Cardiac septum (tissue), 1 donor: ENCODE results near the gene MCOLN1. TPM values are rescaled to one million over a fixed set of nuclear protein-coding genes. Genes with fewer than 3 reads are reported as not detected.

Experiments used
- DNase-seq: peaks from one replicate; pipeline ENCODE4 v3.0.0-alpha.2; 2020; ENCODE audit warnings: low spot score
- intact Hi-C: fragments of 100-400 bp; cut with DNase I; formaldehyde crosslinking; loops from one replicate; pipeline ENCODE4 v1.14.0; 2022
- total RNA-seq: library from RNA; stranded (reverse); fragmentation: NEBNext Ultra II Directional; extraction: Animal tissue kit (Norgen Biotek cat#: 25700); gene quantifications from one replicate; pipeline ENCODE4 v1.2.1, GENCODE V29; 2021
- donor health status: DM: no; HTN: no; CAD: no.

MCOLN1 gene
- total RNA-seq, 1 donor from 2014 or later, result 16.0 TPM

DNA sequence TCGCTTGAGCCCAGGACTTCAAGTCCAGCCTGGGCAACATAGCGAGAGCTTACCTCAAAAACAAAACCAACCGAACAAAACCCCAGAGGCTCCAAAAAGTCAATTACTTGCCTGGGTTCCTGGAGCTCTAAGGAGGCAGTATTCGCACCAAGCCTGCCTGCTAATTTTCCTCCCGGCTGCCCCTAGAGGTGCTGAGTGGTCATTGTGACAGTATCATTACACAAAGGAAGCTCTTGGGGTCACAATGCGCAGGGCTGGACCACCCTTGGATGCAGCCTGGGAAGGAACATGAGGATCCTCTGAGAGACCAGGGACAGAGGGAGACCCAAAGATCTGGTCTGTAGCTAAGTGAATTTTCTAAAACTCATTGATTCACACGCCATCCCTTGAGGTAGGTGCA lies 25.1 kb upstream of the MCOLN1 start:
- intact Hi-C loops, result no loop called here
- DNase-seq, result no peak

- intact Hi-C loops, result no loop called here
- no peak for DNase-seq
Measured at GRCh38 chr19:7500811-7501450, 21.5 kb upstream of the MCOLN1 start.

- DNase-seq, result no peak
Measured at GRCh38 chr19:7502552-7502951, 19.9 kb upstream of the MCOLN1 start.

DNA sequence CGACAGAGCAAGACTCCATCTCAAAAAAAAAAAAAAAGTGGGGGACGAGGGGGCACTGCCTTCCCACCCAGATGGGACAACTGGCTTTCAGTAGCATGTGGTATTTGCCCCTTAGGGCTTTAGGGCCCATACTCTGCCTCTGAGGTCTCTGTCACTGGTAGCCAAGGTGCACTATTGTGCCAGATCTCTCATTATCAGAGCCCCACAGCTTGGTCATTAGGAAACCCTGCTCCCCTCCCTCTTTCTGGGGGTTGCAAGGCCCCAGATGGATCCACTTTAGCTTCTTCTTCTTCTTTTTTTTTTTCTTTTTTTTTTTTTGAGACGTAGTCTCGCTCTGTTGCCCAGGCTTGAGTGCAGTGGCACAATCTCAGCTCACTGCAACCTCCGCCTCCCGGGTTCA lies 17.7 kb upstream of the MCOLN1 start:
- intact Hi-C loops, result no loop called here
- DNase-seq, result no peak

More at GRCh38 chr19:7502552-7502951, 19.9 kb upstream of the MCOLN1 start:
- intact Hi-C loops, result no loop called here

DNA sequence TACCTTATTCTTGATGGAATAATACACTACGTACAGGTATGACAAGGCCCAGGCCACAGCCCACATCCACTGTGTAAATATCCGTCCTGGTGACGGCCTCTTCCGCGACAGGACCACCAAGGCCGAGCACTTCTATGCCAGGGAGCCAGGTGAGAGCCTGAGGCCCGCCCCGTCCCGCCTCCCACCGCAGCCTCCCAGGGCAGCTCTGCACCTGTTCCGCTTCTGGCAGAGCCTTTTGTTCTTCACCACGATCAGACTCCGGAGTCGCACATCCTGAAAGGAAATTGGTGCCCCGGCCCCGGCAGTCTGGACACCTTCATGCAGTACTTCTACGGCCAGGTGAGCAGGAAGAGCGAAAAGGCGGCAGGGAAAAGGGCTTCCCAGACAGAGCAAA lies 17.1 kb upstream of the MCOLN1 start:
- no peak for DNase-seq

DNA sequence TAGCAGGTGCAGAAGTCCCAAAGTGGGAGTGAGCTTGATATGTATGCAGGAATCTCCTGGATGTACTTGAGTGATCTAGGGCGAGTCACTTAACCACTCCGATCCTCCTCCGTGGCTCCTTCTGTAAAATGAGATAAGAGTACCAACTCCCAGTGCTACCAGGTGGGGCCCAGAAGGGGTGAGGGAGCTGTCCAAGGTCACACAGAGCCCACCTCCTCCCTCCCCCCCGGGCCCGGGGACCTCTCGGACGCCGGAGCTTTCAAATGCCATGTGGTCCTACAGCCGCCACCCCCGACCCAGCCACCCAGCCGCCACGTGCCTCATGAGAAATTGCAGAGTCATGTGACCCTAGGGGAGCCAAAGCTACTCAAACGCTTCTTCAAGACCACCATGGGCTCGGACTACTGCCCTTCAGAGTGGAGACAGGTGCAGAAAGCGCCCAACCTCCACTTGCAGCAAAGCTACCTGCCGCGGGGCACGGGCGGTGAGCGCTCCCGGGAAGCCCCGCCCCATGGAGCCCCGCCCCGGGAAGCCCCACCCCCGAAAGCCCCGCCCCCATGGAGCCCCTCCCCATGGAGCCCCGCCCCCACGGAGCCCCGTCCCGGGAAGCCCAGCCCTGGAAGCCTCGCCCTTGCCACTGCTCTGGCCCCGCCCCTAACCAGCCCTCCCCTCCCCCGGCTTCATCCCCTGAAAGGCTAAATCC lies 16.6 kb upstream of the MCOLN1 start:
- intact Hi-C loops, result no loop called here

More for the DNA sequence above, 17.1 kb upstream of the MCOLN1 start:
- intact Hi-C loops, result no loop called here

GRCh38 chr19:7506385-7507328 lies 15.8 kb upstream of the MCOLN1 start:
- intact Hi-C loops, result no loop called here
- peak; percentile 88 for DNase-seq

More for the DNA sequence above, 16.6 kb upstream of the MCOLN1 start:
- DNase-seq, result no peak

DNA sequence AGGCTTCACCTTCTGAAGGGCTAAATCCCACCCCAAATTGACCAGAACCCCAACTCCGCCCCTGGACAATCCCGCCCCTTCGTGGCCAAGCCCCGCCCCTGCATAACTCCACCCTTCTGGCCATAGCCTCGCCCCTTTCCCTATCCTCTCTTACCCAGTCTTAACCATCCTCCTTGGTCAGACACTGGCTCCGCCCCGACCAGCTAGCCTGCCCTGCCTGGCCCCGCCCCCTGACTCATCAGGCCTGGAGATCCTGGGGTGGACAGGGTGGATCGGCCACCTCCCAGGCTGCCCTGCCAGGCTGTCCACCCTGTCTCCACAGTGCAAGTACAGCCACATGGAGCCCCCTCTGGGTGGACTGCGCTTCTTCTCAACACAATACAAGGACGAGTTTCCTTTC lies 14.5 kb upstream of the MCOLN1 start:
- intact Hi-C loops, result no loop called here
- DNase-seq, result no peak

GRCh38 chr19:7509625-7510024 lies 12.8 kb upstream of the MCOLN1 start:
- intact Hi-C loops, result no loop called here
- DNase-seq, result no peak

GRCh38 chr19:7512400-7512851 lies 10.0 kb upstream of the MCOLN1 start:
- intact Hi-C loops, result no loop called here
- no peak for DNase-seq

DNA sequence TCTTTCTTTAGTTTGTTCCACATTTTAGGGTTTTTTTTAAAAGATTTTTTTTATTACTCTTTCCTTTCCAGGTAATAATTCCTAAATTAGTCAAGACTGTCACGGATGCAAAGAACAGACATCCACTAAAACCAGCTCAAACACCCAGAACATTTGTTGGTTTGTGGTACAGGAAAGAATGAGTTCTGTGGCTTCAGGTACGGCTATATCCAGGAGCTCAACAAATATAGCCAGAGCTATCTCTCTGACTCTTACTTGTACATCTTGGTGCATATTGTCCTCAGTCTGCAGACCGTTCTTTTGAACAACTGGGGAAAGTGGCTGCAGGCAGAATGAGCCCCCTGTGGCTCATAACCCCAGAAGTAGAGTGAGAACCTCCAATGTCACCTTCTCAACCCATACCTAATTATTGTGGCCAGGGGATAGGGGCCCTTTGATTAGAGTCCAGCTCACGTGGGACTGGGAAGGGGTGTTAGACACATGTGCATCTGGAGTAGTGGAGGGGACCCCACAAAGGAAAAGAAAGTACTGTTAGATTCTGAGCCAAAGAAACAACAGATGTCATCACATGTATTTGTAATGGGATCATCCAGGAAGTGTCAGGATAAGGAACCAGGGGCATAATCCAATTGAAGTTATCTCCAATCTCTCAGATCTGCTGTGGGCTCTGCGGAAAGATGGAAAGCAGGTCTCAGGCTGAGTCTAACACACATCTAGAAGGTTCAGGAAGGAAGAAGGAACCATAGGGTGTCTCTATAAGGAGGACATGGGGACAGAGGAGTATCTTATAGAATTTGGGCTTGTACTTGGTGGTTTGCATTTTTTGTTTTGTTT lies 8.4 kb upstream of the MCOLN1 start:
- intact Hi-C loops, result no loop called here
- no peak for DNase-seq

GRCh38 chr19:7515110-7515644 lies 7.2 kb upstream of the MCOLN1 start:
- no peak for DNase-seq

DNA sequence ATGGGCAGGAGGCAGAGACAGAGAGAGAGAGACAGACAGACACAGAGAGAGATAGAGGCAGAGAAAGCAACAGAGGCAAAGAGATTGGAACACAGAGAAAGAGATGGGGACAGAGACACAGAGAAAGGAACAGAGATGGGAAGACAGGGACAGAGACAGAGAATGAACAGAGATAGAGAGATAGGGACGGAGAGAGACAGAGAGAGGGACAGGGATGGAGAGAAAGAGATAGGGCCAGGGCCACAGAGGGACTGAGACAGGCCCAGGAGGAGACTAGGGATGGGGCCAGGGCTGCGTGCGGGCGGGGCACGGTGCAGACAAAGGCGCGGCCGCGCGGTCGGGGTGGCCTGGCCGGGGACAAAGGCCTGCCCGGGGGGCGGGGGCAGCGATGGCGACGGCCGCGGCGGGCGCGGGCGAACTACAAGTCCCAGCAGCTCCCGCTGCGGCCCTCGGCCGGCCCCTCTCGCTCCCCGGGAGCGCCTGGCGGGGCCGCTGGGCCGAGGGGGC lies 6.7 kb upstream of the MCOLN1 start, which contains the start of gene ZNF358:
TSS of gene ZNF358 (plus strand) at position 459 of the 507 bp plus-strand sequence. CDS start 3,140 bp downstream, outside the sequence.
- no peak for DNase-seq
- intact Hi-C loops, result loop anchor here (2.0 kb wide), 1 partner anchor 19 kb away; the partner anchor contains the start of gene PNPLA6

More at GRCh38 chr19:7515110-7515644, 7.2 kb upstream of the MCOLN1 start:
- intact Hi-C loops, result no loop called here

DNA sequence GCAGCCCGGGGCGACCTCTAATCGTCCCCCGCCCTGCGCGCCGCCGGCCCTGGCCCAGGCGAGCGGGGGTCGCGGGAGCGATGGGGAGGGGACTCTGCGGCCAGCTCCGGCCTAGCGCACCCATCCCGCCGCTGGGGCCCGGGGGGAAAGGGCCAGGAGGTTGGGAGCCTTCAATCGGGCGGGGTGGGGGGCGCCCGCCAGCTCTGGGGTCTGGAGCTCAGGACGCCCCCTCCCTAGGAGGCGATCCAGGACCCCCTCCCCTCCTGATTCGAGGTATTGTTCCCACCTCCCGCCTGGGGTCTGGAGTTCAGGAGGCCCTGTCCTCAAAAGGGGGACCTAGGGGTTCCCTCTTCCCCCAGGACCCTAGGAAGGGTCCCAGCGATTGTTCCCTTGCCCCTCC lies 6.1 kb upstream of the MCOLN1 start:
- no peak for DNase-seq
- intact Hi-C loops, result loop anchor here (2.0 kb wide), 1 partner anchor 18 kb away; the partner anchor contains the start of gene PNPLA6

DNA sequence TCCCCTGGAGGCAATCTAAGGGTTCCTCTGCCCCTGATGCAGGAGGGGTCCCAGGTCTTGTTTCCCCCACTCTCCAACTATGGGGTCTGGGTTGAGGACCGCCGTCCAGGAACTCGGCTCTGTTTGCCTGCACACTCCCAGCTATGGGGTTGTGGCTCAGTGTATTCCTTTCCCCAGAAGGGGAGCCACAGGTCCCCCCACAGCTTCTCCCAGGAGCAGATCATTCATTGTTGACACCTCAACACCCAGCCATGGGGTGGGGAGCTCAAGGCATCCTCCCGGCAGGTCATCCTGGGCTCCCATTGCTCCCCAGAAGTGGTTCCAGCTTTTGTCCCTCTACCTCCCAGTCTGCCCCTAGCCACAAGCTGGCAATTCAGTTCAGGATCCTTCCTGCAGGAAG lies 5.5 kb upstream of the MCOLN1 start:
- DNase-seq, result no peak

DNA sequence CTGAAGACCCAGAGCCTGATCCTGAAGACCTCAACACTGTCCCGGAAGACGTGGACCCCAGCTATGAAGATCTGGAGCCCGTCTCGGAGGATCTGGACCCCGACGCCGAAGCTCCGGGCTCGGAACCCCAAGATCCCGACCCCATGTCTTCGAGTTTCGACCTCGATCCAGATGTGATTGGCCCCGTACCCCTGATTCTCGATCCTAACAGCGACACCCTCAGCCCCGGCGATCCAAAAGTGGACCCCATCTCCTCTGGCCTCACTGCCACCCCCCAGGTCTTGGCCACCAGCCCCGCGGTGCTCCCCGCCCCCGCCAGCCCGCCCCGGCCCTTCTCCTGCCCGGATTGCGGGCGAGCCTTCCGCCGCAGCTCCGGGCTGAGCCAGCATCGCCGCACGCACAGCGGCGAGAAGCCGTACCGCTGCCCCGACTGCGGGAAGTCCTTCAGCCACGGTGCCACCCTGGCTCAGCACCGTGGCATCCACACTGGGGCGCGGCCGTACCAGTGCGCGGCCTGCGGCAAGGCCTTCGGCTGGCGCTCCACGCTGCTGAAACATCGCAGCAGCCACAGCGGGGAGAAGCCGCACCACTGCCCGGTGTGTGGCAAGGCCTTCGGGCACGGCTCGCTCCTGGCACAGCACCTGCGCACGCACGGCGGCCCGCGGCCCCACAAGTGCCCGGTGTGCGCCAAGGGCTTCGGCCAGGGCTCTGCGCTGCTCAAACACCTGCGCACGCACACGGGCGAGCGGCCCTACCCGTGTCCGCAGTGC lies 2.9 kb upstream of the MCOLN1 start:
- intact Hi-C loops, result loop anchor here (5.0 kb wide), 1 partner anchor 32 kb away; the partner anchor contains the start of gene PEX11G
- DNase-seq, result no peak

More for the DNA sequence above, 5.5 kb upstream of the MCOLN1 start:
- intact Hi-C loops, result loop anchor here (2.0 kb wide), 1 partner anchor 18 kb away; the partner anchor contains the start of gene PNPLA6
